Stimulated activated memory B cell treated with anti-CD40 and anti-IgM and Interleukin-4, amounts not matched to agents 10 μg/mL and 1 μg/mL and 100 μg/mL, for 72 hours (primary cell): ENCODE results near the gene RGS7.
"Not testable (repeated sequence)": the region's sequence is repeated elsewhere in the genome, so short reads cannot be mapped to it uniquely, and the experiment has no call there.

Experiments
- ATAC-seq: fragments of 150-1000 bp; cut with Tn5 transposase; 2 replicates; pipeline ENCODE4 v1.10.0; 2021
- H3K27ac Mint-ChIP-seq: one replicate; pipeline ENCODE4 v1.8.0; 2022; ENCODE audit warnings: mild to moderate bottlenecking, mixed read lengths
- H3K27me3 Mint-ChIP-seq: one replicate; pipeline ENCODE4 v1.8.0; 2022; ENCODE audit warnings: mixed read lengths
- H3K36me3 Mint-ChIP-seq: one replicate; pipeline ENCODE4 v1.8.0; 2022; ENCODE audit warnings: mixed read lengths
- H3K4me1 Mint-ChIP-seq: one replicate; pipeline ENCODE4 v1.8.0; 2022; ENCODE audit warnings: mixed read lengths
- H3K4me3 Mint-ChIP-seq: one replicate; pipeline ENCODE4 v1.8.0; 2022; ENCODE audit warnings: mild to moderate bottlenecking, moderate library complexity, mixed read lengths
- H3K9me3 Mint-ChIP-seq: one replicate; pipeline ENCODE4 v1.8.0; 2022; ENCODE audit warnings: mixed read lengths

The RGS7 gene

DNA sequence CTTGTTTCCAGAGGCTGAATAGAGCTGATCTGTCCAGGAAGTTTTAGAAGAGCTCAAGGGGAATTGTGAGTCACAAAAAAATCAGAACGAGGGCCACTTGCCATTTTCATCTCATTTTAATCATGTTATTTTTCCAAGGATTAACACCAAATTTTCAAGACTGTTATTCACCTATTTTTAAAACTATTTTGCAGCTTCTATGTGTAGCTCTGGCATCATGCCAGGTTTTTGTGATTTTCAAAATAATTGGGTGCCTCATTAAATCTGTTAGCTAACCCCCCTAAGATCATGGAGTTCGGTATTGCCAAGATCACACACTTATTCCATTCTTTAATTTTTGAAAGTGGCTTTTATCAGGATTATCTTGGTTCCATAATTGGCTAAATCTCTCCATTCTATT lies 90.9 kb downstream of the RGS7 start:
- no peaks in the 10 kb centered on the region for H3K9me3 Mint-ChIP-seq
- H3K4me1 Mint-ChIP-seq, result no peaks in the 10 kb centered on the region
- no peak overlapping the region for H3K27ac Mint-ChIP-seq
- H3K36me3 Mint-ChIP-seq, result no peaks in the 10 kb centered on the region
- no peak for ATAC-seq
- H3K27me3 Mint-ChIP-seq, result no peaks in the 10 kb centered on the region
- H3K4me3 Mint-ChIP-seq, result no peak overlapping the region

- no peaks in the 10 kb centered on the region for H3K27me3 Mint-ChIP-seq
- no peak overlapping the region for H3K27ac Mint-ChIP-seq
- no peaks in the 10 kb centered on the region for H3K9me3 Mint-ChIP-seq
- no peaks in the 10 kb centered on the region for H3K36me3 Mint-ChIP-seq
- no peak for ATAC-seq
- H3K4me1 Mint-ChIP-seq, result no peaks in the 10 kb centered on the region
- H3K4me3 Mint-ChIP-seq, result no peak overlapping the region
Measured at GRCh38 chr1:241265428-241265827, 91.6 kb downstream of the RGS7 start.

- H3K27ac Mint-ChIP-seq, result no peak overlapping the region
- no peak for ATAC-seq
- H3K4me3 Mint-ChIP-seq, result no peak overlapping the region
- no peaks in the 10 kb centered on the region for H3K27me3 Mint-ChIP-seq
- no peaks in the 10 kb centered on the region for H3K36me3 Mint-ChIP-seq
- no peaks in the 10 kb centered on the region for H3K4me1 Mint-ChIP-seq
- H3K9me3 Mint-ChIP-seq, result no peaks in the 10 kb centered on the region
Measured at GRCh38 chr1:241263346-241263745, 93.7 kb downstream of the RGS7 start.

- Mint-ChIP-seq H3K36me3 (peaks cover 18% of the 10 kb centered on the region), H3K27me3 (no peaks in the 10 kb centered on the region), H3K27ac (no peak overlapping the region), H3K9me3 (peaks cover 10% of the 10 kb centered on the region), H3K4me1 (no peaks in the 10 kb centered on the region), H3K4me3 (no peak overlapping the region)
- ATAC-seq, result no peak
Measured at GRCh38 chr1:241253471-241253870, 103.5 kb downstream of the RGS7 start.

GRCh38 chr1:241250465-241250864 lies 106.5 kb downstream of the RGS7 start:
- no peak overlapping the region for H3K27ac Mint-ChIP-seq
- H3K4me3 Mint-ChIP-seq, result no peak overlapping the region
- peaks cover 19% of the 10 kb centered on the region for H3K36me3 Mint-ChIP-seq
- no peaks in the 10 kb centered on the region for H3K27me3 Mint-ChIP-seq
- ATAC-seq, result no peak
- H3K9me3 Mint-ChIP-seq, result peaks cover 12% of the 10 kb centered on the region
- no peaks in the 10 kb centered on the region for H3K4me1 Mint-ChIP-seq

GRCh38 chr1:241240069-241240468 lies 116.9 kb downstream of the RGS7 start:
- Mint-ChIP-seq H3K4me3 (no peak overlapping the region), H3K4me1 (no peaks in the 10 kb centered on the region), H3K27ac (no peak overlapping the region), H3K36me3 (no peaks in the 10 kb centered on the region), H3K9me3 (peaks cover 3% of the 10 kb centered on the region), H3K27me3 (no peaks in the 10 kb centered on the region)
- no peak for ATAC-seq

DNA sequence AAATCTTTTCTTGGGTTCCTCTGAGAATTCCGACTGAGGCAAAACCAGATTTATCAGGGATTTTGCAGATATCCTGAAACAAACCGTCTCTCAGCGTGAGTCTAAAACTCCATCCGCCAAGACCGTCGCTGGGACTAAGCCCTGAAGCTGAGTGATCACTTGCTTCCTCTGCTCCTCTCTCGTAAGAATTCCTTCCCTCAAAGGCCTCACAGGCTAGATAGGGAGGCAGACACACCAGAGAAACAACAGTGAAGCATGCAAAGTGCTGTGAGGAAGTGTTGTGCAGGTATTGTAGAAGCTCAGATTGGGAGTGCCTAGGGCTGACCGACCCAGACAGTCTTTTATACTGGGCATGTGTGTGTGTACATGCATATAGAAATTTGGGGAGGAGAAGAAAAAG lies 119.1 kb downstream of the RGS7 start:
- H3K9me3 Mint-ChIP-seq, result no peaks in the 10 kb centered on the region
- ATAC-seq, result no peak
- no peaks in the 10 kb centered on the region for H3K36me3 Mint-ChIP-seq

GRCh38 chr1:241235256-241235897 lies 121.6 kb downstream of the RGS7 start:
- no peak overlapping the region for H3K27ac Mint-ChIP-seq
- no peaks in the 10 kb centered on the region for H3K27me3 Mint-ChIP-seq
- no peaks in the 10 kb centered on the region for H3K36me3 Mint-ChIP-seq
- no peaks in the 10 kb centered on the region for H3K4me1 Mint-ChIP-seq
- no peak overlapping the region for H3K4me3 Mint-ChIP-seq
- no peaks in the 10 kb centered on the region for H3K9me3 Mint-ChIP-seq
- ATAC-seq, result no peak

More for the DNA sequence above, 119.1 kb downstream of the RGS7 start:
- H3K4me1 Mint-ChIP-seq, result no peaks in the 10 kb centered on the region
- H3K4me3 Mint-ChIP-seq, result no peak overlapping the region
- no peak overlapping the region for H3K27ac Mint-ChIP-seq
- H3K27me3 Mint-ChIP-seq, result no peaks in the 10 kb centered on the region

DNA sequence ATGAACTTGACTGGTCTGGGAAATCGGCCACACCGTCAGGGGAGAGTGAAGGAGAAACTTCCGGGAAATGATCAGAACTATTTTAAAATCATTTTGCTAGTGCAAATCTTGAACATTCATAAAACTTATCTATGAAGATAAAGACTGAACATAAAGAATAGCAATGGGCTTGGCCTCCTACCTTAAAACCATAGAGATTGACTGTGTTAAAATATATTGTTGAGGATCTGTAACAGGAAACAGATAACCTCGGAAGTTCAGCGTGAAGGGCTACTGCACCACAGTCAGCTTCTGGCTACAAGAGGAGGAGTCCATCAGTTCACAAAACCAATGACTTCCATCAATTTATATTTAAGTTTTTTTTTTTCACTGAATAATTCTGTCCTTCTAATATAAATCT lies 127.3 kb downstream of the RGS7 start:
- Mint-ChIP-seq H3K27me3 (no peaks in the 10 kb centered on the region), H3K27ac (no peak overlapping the region), H3K9me3 (no peaks in the 10 kb centered on the region), H3K4me1 (peaks cover 6% of the 10 kb centered on the region), H3K36me3 (no peaks in the 10 kb centered on the region), H3K4me3 (no peak overlapping the region)
- ATAC-seq, result no peak

- H3K4me1 Mint-ChIP-seq, result peaks cover 6% of the 10 kb centered on the region
Measured at GRCh38 chr1:241229216-241229615, 127.8 kb downstream of the RGS7 start.

GRCh38 chr1:241228339-241228738 lies 128.7 kb downstream of the RGS7 start:
- peaks cover 1% of the 10 kb centered on the region for H3K9me3 Mint-ChIP-seq
- peaks cover 6% of the 10 kb centered on the region for H3K4me1 Mint-ChIP-seq
- H3K27me3 Mint-ChIP-seq, result no peaks in the 10 kb centered on the region
- no peak overlapping the region for H3K4me3 Mint-ChIP-seq
- no peak overlapping the region for H3K27ac Mint-ChIP-seq
- no peaks in the 10 kb centered on the region for H3K36me3 Mint-ChIP-seq
- no peak for ATAC-seq

More at GRCh38 chr1:241229216-241229615, 127.8 kb downstream of the RGS7 start:
- H3K4me3 Mint-ChIP-seq, result no peak overlapping the region
- ATAC-seq, result no peak
- no peaks in the 10 kb centered on the region for H3K36me3 Mint-ChIP-seq
- no peak overlapping the region for H3K27ac Mint-ChIP-seq
- no peaks in the 10 kb centered on the region for H3K9me3 Mint-ChIP-seq
- no peaks in the 10 kb centered on the region for H3K27me3 Mint-ChIP-seq

GRCh38 chr1:241225741-241226140 lies 131.3 kb downstream of the RGS7 start:
- no peak overlapping the region for H3K27ac Mint-ChIP-seq
- H3K27me3 Mint-ChIP-seq, result no peaks in the 10 kb centered on the region
- no peak for ATAC-seq
- no peak overlapping the region for H3K4me3 Mint-ChIP-seq
- H3K4me1 Mint-ChIP-seq, result peaks cover 6% of the 10 kb centered on the region
- no peaks in the 10 kb centered on the region for H3K36me3 Mint-ChIP-seq
- peaks cover 6% of the 10 kb centered on the region for H3K9me3 Mint-ChIP-seq

DNA sequence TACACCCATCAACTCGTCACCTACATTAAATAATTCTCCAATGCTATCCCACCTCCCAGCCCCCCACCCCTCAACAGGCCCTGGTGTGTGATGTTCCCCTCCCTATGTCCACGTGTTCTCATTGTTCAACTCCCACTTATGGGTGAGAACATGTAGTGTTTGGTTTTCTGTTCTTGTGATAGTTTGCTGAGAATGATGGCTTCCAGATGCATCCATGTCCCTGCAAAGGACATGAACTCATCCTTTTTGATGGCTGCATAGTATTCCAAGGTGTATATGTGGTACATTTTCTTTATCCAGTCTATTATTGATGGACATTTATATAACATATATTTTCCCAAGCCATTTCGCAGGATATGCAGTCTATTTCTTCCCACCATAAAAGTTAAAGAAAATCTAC lies 132.8 kb downstream of the RGS7 start:
- H3K27me3 Mint-ChIP-seq, H3K4me3 Mint-ChIP-seq, H3K36me3 Mint-ChIP-seq, H3K9me3 Mint-ChIP-seq, H3K27ac Mint-ChIP-seq, ATAC-seq, H3K4me1 Mint-ChIP-seq: not testable (repeated sequence)

GRCh38 chr1:241222813-241223212 lies 134.2 kb downstream of the RGS7 start:
- H3K27me3 Mint-ChIP-seq, H3K4me3 Mint-ChIP-seq, H3K27ac Mint-ChIP-seq, H3K36me3 Mint-ChIP-seq, ATAC-seq, H3K4me1 Mint-ChIP-seq, H3K9me3 Mint-ChIP-seq: not testable (repeated sequence)

GRCh38 chr1:241221319-241221718 lies 135.7 kb downstream of the RGS7 start:
- Mint-ChIP-seq H3K4me1 (no peaks in the 10 kb centered on the region), H3K9me3 (peaks cover 8% of the 10 kb centered on the region), H3K27ac (no peak overlapping the region), H3K27me3 (no peaks in the 10 kb centered on the region), H3K4me3 (no peak overlapping the region), H3K36me3 (no peaks in the 10 kb centered on the region)
- no peak for ATAC-seq

DNA sequence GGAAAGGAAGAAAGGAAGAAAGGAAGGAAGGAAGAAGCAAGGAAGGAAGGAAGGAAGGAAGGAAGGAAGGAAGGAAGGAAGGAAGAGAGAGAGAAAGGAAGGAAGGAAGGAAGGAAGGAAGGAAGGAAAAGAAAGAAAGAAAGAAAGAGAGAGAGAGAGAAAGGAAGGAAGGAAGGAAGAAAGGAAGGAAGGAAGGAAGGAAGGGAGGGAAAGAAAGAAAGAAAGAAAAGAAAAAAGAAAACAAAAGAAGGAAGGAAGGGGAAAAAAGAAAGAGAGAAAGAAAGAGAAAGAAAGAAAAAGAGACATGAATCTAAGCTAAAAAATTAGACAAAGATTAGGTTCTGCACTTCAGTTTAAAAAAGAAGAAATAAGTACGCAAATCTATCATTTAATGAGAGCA lies 136.1 kb downstream of the RGS7 start:
- ATAC-seq, H3K36me3 Mint-ChIP-seq, H3K9me3 Mint-ChIP-seq, H3K27ac Mint-ChIP-seq, H3K27me3 Mint-ChIP-seq, H3K4me1 Mint-ChIP-seq, H3K4me3 Mint-ChIP-seq: not testable (repeated sequence)

GRCh38 chr1:241219449-241219848 lies 137.6 kb downstream of the RGS7 start:
- H3K36me3 Mint-ChIP-seq, result no peaks in the 10 kb centered on the region
- H3K27me3 Mint-ChIP-seq, result no peaks in the 10 kb centered on the region
- H3K9me3 Mint-ChIP-seq, result peaks cover 8% of the 10 kb centered on the region
- no peak for ATAC-seq
- H3K4me1 Mint-ChIP-seq, result no peaks in the 10 kb centered on the region
- no peak overlapping the region for H3K27ac Mint-ChIP-seq
- no peak overlapping the region for H3K4me3 Mint-ChIP-seq
